K562 (cell line): Measurements from ENCODE around the gene SMG6. TPM values are rescaled to one million over a fixed set of nuclear protein-coding genes. Genes with fewer than 3 reads are reported as not detected.

Experiments
- CBX5 ChIP-seq: IDR thresholded peaks from 2 replicates; pipeline ENCODE4 v1.6.1; 2014; ENCODE audit warnings: low read depth, borderline replicate concordance
- CEBPG ChIP-seq, 3 experiments: fragments of 200-800 bp in 1 of 3; sonication (Bioruptor generic) in 1 of 3; sonication (generic) in 1 of 3; formaldehyde crosslinking in 1 of 3; IDR thresholded peaks in 2 of 3; conservative IDR thresholded peaks in 1 of 3; 2 replicates each; pipeline versions ENCODE4 v1.6.1 to v1.8.0; 2016 to 2022; ENCODE audit warnings: missing compliant biosample characterization in 2 of 3, missing genetic modification characterization in 2 of 3, mild to moderate bottlenecking in 1 of 3, missing genetic modification reagents in 1 of 3
- CREB3L1 ChIP-seq: fragments of 450-650 bp; IDR thresholded peaks from 2 replicates; pipeline ENCODE4 v1.6.1; 2014; ENCODE audit warnings: low read depth, mild to moderate bottlenecking, moderate library complexity, borderline replicate concordance
- MBD2 ChIP-seq: sonication (generic); IDR thresholded peaks from 2 replicates; pipeline ENCODE4 v1.6.1; 2016; ENCODE audit warnings: low read depth, borderline replicate concordance
- NR4A1 ChIP-seq, 2 experiments: fragments of 250-450 bp in 1 of 2; fragments of 450-650 bp in 1 of 2; sonication (Bioruptor Pico) in 1 of 2; IDR thresholded peaks; 2 replicates each; pipeline versions ENCODE4 v1.4.0 to v1.6.1; 2016 to 2020; ENCODE audit warnings: mild to moderate bottlenecking in 2 of 2, missing compliant biosample characterization in 1 of 2, missing genetic modification characterization in 1 of 2, moderate library complexity in 1 of 2
- RBM15 ChIP-seq: fragments of 200-400 bp; formaldehyde crosslinking; IDR thresholded peaks from 2 replicates; pipeline ENCODE4 v1.6.1; 2018; ENCODE audit warnings: mild to moderate bottlenecking, low read length, moderate library complexity; ENCODE audit not compliant: insufficient read depth
- SLC30A9 ChIP-seq: fragments of 250-450 bp; sonication (Bioruptor Pico); IDR thresholded peaks from 2 replicates; pipeline ENCODE4 v1.8.0; 2022; ENCODE audit warnings: mild to moderate bottlenecking, moderate library complexity
- ZBTB7A ChIP-seq: IDR thresholded peaks from 2 replicates; pipeline ENCODE4 v1.6.1; 2011; ENCODE audit warnings: low read depth, mild to moderate bottlenecking, low read length, moderate library complexity, borderline replicate concordance; ENCODE audit not compliant: control insufficient read depth
- ZNF165 ChIP-seq: fragments of 250-450 bp; sonication (Bioruptor Pico); IDR thresholded peaks from 2 replicates; pipeline ENCODE4 v1.4.0; 2020; ENCODE audit warnings: borderline replicate concordance
- ZNF184 ChIP-seq: sonication (generic); formaldehyde crosslinking; IDR thresholded peaks from 2 replicates; pipeline ENCODE4 v1.5.0; 2020; ENCODE audit warnings: missing genetic modification reagents
- ZNF407 ChIP-seq: fragments of 450-650 bp; IDR thresholded peaks from 2 replicates; pipeline ENCODE4 v1.6.1; 2016; ENCODE audit warnings: low read depth
- polyA plus RNA-seq, 8 experiments: library from polyadenylated mRNA; depleted of rRNA in 4 of 8; stranded (reverse) in 5 of 8; unstranded in 3 of 8; fragments of >200 nt; fragmentation: Nextera tagmentation in 2 of 8; fragmentation: Illumina TruSeq in 1 of 8; extraction: Ambion mirVana in 2 of 8; extraction: Trizol in 1 of 8; gene quantifications; 2 replicates each; pipeline versions ENCODE4 v1.2.1 to v1.2.3, GENCODE V29; 2011 to 2014; ENCODE audit warnings: inconsistent platforms in 1 of 8, missing spikeins in 1 of 8
- total RNA-seq, 7 experiments: library from RNA; depleted of rRNA in 6 of 7; stranded (reverse); fragments of >200 nt in 6 of 7; fragmentation: Illumina TruSeq in 2 of 7; extraction: Trizol in 2 of 7; gene quantifications; 2 replicates each; pipeline versions ENCODE4 v1.2.1 to v1.2.3, GENCODE V29; 2011 to 2021; ENCODE audit warnings: low replicate concordance in 1 of 7
- TF ChIP-seq, protein P1 (sequence below): fragments of 250-450 bp; sonication (Bioruptor Pico); IDR thresholded peaks from 2 replicates; pipeline ENCODE4 v1.8.0; 2022; ENCODE audit warnings: moderate library complexity, mild to moderate bottlenecking, inconsistent platforms
- TF ChIP-seq, protein P2 (sequence below): fragments of 450-650 bp; IDR thresholded peaks from 2 replicates; pipeline ENCODE4 v1.6.1; 2016; ENCODE audit warnings: antibody characterized with exemption

Gene SMG6
- total and polyA plus RNA-seq, 9 of the 15 experiments (the other 6 are each of a cell fraction or from before 2014, with no cell fraction given) = 0.44 to 13.9 (median 6.0) TPM

DNA sequence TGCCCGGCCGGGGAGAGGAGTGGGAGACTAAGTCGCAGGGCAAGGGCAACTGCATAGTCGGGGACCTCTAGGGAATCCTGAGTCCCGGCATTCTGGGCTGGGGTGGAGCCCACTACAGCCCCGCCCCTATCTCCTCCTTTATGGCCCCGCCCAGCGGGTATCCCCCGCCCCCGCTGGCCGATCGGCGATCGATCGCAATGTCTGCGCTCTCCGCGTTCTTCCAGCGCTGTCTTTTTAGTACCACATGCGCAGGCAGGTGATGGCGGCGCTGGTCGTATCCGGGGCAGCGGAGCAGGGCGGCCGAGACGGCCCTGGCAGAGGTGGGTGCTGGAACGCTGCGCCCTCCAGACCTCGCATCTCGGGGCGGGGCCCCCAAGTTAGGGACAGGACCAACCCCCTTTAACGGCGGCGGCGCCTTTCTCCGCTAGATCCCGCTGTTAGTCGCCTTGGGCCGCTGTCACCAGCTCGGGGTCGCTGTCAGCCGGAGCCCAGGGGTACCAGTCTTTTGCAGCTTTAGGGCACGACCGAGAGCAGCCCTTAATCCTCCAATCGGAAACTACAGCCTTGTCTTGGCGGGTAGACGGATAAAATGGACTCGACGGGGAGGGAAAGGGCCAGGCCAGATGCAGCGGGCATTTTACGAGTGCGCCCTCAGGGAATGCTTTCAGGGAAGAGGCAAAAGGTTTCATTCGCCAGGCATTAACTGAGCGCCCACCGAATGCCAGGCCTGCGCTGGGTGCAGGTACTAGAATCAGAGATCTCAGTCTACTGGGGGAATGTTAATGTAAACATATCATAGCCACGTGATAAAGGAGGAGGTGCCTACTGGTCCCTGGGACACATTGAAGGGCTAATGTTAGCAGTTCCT, 273.4 kb downstream of the SMG6 start, which contains the start of gene DPH1 (continued):
- TF ChIP-seq, protein P1, sequence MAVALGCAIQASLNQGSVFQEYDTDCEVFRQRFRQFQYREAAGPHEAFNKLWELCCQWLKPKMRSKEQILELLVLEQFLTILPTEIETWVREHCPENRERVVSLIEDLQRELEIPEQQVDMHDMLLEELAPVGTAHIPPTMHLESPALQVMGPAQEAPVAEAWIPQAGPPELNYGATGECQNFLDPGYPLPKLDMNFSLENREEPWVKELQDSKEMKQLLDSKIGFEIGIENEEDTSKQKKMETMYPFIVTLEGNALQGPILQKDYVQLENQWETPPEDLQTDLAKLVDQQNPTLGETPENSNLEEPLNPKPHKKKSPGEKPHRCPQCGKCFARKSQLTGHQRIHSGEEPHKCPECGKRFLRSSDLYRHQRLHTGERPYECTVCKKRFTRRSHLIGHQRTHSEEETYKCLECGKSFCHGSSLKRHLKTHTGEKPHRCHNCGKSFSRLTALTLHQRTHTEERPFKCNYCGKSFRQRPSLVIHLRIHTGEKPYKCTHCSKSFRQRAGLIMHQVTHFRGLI (CRISPR knock-in tag) = no peak
- TF ChIP-seq NR4A1 (CRISPR knock-in tag; IDR thresholded peaks at IDR 0.05) (no peak), NR4A1 (tag; IDR thresholded peaks at IDR 0.05) (no peak), ZNF165 (CRISPR knock-in tag) (no peak), RBM15 (no peak), ZNF407 (no peak), SLC30A9 (CRISPR knock-in tag) (no peak), CEBPG (CRISPR knock-in tag; IDR thresholded peaks at IDR 0.05) (no peak; the same call in 1 of the 2 replicates), CEBPG (tag; conservative IDR thresholded peaks at IDR 0.05 in 1 of 2, IDR thresholded peaks at IDR 0.05 in 1 of 2) (no peak), CBX5 (no peak), MBD2 (peak; percentile 52), CREB3L1 (no peak), ZNF184 (CRISPR knock-in tag) (no peak), ZBTB7A (no peak)
- TF ChIP-seq, protein P2, sequence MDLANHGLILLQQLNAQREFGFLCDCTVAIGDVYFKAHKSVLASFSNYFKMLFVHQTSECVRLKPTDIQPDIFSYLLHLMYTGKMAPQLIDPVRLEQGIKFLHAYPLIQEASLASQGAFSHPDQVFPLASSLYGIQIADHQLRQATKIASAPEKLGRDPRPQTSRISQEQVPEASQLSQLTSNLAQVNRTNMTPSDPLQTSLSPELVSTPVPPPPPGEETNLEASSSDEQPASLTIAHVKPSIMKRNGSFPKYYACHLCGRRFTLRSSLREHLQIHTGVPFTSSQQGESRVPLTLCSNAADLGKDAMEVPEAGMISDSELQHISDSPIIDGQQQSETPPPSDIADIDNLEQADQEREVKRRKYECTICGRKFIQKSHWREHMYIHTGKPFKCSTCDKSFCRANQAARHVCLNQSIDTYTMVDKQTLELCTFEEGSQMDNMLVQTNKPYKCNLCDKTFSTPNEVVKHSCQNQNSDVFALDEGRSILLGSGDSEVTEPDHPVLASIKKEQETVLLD = no peak
